ENCODE measurements around the gene DEGS1. TPM values are rescaled to one million over a fixed set of nuclear protein-coding genes. Genes with fewer than 3 reads are reported as not detected.

Gene DEGS1
- total and polyA plus RNA-seq, 2 experiments from 2014 or later: 88.7 to 107 TPM

GRCh38 chr1:224193319-224193966 is 10.4 kb downstream of the DEGS1 start:
- no peaks in the 10 kb centered on the region for H3K36me3 ChIP-seq (replicated peaks; ENCODE audit: insufficient read depth, low read depth)
- TF ChIP-seq, protein P1, sequence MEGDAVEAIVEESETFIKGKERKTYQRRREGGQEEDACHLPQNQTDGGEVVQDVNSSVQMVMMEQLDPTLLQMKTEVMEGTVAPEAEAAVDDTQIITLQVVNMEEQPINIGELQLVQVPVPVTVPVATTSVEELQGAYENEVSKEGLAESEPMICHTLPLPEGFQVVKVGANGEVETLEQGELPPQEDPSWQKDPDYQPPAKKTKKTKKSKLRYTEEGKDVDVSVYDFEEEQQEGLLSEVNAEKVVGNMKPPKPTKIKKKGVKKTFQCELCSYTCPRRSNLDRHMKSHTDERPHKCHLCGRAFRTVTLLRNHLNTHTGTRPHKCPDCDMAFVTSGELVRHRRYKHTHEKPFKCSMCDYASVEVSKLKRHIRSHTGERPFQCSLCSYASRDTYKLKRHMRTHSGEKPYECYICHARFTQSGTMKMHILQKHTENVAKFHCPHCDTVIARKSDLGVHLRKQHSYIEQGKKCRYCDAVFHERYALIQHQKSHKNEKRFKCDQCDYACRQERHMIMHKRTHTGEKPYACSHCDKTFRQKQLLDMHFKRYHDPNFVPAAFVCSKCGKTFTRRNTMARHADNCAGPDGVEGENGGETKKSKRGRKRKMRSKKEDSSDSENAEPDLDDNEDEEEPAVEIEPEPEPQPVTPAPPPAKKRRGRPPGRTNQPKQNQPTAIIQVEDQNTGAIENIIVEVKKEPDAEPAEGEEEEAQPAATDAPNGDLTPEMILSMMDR (IDR thresholded peaks at IDR 0.05; ENCODE audit: poor library complexity): no peak
- TF ChIP-seq EZH2phosphoT487 (IDR thresholded peaks at IDR 0.05; ENCODE audit: low read depth, severe bottlenecking, unreplicated experiment): no peak
- no peaks in the 10 kb centered on the region for H4K20me1 ChIP-seq (ENCODE audit: insufficient read depth, poor library complexity, severe bottlenecking)

GRCh38 chr1:224196813-224197600 is 14.0 kb downstream of the DEGS1 start:
- TF ChIP-seq, protein P1 (IDR thresholded peaks at IDR 0.05; ENCODE audit: poor library complexity): no peak
- TF ChIP-seq EZH2phosphoT487 (IDR thresholded peaks at IDR 0.05; ENCODE audit: low read depth, severe bottlenecking, unreplicated experiment) (no peak), EZH2 (IDR thresholded peaks at IDR 0.05; ENCODE audit: borderline replicate concordance) (no peak)
- Histone ChIP-seq H3K4me3 (no peak overlapping the region), H2AFZ (no peak overlapping the region), H3K27me3 (no peaks in the 10 kb centered on the region), H3K4me2 (peak overlapping the region; percentile 1), H3K9me2 (replicated peaks; ENCODE audit: insufficient read depth) (no peaks in the 10 kb centered on the region), H3K79me2 (peaks cover 6% of the 10 kb centered on the region), H3K4me1 (ENCODE audit: insufficient read depth) (no peaks in the 10 kb centered on the region), H3K36me3 (replicated peaks; ENCODE audit: insufficient read depth, low read depth) (no peaks in the 10 kb centered on the region), H3K27ac (peak overlapping the region; percentile 69), H4K20me1 (ENCODE audit: insufficient read depth, poor library complexity, severe bottlenecking) (no peaks in the 10 kb centered on the region), H3K9me3 (ENCODE audit: low read depth) (no peaks in the 10 kb centered on the region)
- WGBS (ENCODE audit: low lambda C conversion rate, missing lambda C conversion rate): 62% methylated on average over 5 of the region's 5 CpGs
- DNase-seq (ENCODE audit: low spot score): no peak

More at GRCh38 chr1:224193319-224193966, 10.4 kb downstream of the DEGS1 start:
- Histone ChIP-seq H3K9me3 (ENCODE audit: low read depth) (no peaks in the 10 kb centered on the region), H2AFZ (no peak overlapping the region), H3K27me3 (no peaks in the 10 kb centered on the region), H3K4me2 (no peak overlapping the region), H3K27ac (no peak overlapping the region), H3K4me1 (ENCODE audit: insufficient read depth) (no peaks in the 10 kb centered on the region), H3K9me2 (replicated peaks; ENCODE audit: insufficient read depth) (no peaks in the 10 kb centered on the region), H3K79me2 (peaks cover 38% of the 10 kb centered on the region), H3K4me3 (no peak overlapping the region)
- WGBS (ENCODE audit: low lambda C conversion rate, missing lambda C conversion rate): 98% methylated on average over 8 of the region's 8 CpGs
- DNase-seq (ENCODE audit: low spot score): no peak

DNA sequence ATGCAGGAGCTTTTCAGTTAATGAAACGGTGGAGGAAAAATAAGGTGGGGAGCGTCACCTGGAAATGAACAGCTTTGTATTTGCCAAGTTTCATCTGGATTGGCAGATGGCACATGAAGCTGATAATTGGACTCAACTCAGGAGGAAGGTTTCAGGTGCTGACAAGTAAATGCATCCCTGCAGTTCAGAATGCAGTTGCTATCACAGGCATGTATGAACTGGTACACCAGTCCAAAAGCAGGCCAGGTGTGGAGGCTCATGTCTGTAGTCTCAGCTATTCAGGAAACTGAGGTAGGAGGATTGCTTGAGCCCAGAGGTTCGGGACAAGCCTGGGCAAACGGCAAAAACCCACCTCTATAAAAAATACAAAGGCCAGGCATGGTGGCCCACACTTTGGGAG is 15.5 kb downstream of the DEGS1 start:
- Histone ChIP-seq H2AFZ (no peak overlapping the region), H3K27me3 (no peaks in the 10 kb centered on the region), H3K4me3 (no peak overlapping the region), H4K20me1 (ENCODE audit: insufficient read depth, poor library complexity, severe bottlenecking) (no peaks in the 10 kb centered on the region), H3K9me2 (replicated peaks; ENCODE audit: insufficient read depth) (no peaks in the 10 kb centered on the region), H3K4me2 (no peak overlapping the region), H3K27ac (no peak overlapping the region), H3K9me3 (ENCODE audit: low read depth) (no peaks in the 10 kb centered on the region), H3K79me2 (peaks cover under 1% of the 10 kb centered on the region), H3K36me3 (replicated peaks; ENCODE audit: insufficient read depth, low read depth) (no peaks in the 10 kb centered on the region), H3K4me1 (ENCODE audit: insufficient read depth) (no peaks in the 10 kb centered on the region)
- no peak for DNase-seq (ENCODE audit: low spot score)
- no peak for TF ChIP-seq EZH2phosphoT487 (IDR thresholded peaks at IDR 0.05; ENCODE audit: low read depth, severe bottlenecking, unreplicated experiment)
- TF ChIP-seq, protein P1 (IDR thresholded peaks at IDR 0.05; ENCODE audit: poor library complexity): no peak
- TF ChIP-seq EZH2 (IDR thresholded peaks at IDR 0.05; ENCODE audit: borderline replicate concordance): no peak
- WGBS (ENCODE audit: low lambda C conversion rate, missing lambda C conversion rate): 91% methylated on average over 4 of the region's 4 CpGs

Measured in hepatocyte (in vitro differentiated cells).